ACHN (cell line): ENCODE results near the gene SOD1.
"Not testable (repeated sequence)": the region's sequence is repeated elsewhere in the genome, so short reads cannot be mapped to it uniquely, and the experiment has no call there.

Experiments
- DNase-seq: peaks from one replicate; pipeline ENCODE4 v3.0.0-alpha.2; 2015
- in situ Hi-C: cut with HindIII; loops from 2 replicates; pipeline ENCODE4 v1.10.0; 2017; ENCODE audit warnings: low sequenced_read_pairs, low pct_ligation_motif_present, low pct_unique_long_range_greater_than_20kb

SOD1 gene

DNA sequence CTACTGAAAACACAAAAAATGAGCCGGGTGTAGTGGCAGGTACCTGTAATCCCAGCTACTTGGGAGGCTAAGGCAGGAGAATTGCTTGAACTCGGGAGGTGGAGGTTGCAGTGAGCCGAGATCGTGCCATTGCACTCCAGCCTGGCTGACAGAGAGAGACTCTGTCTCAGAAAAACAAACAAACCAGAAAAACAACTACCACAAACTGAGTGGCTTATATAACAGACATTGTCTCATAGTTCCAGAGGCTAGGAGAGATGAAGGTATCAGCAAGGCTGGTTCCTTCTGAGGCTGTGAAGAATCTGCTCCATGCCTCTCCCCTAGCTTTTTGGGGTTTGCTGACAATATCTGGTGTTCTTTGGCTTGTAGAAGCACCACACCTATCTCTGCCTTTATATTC, 8.0 kb upstream of the SOD1 start:
- DNase-seq, in situ Hi-C loops: not testable (repeated sequence)

DNA sequence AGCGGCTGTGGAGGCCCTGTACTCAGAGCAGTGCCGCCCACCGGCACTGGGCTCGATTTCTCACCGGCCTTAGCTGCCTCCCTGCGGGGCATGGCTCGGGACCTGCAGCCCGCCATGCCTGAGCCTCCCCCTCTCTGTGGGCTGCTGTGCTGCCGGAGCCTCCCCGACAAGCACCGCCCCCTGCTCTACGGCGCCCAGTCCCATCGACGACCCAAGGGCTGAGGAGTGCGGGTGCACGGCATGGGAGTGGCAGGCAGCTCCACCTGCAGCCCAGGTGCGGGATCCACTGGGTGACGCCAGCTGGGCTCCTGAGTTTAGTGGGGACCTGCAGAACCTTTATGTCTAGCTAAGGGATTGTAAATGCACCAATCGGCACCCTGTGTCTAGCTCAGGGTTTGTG, 5.2 kb upstream of the SOD1 start:
- in situ Hi-C loops = no loop called here
- DNase-seq = no peak

DNA sequence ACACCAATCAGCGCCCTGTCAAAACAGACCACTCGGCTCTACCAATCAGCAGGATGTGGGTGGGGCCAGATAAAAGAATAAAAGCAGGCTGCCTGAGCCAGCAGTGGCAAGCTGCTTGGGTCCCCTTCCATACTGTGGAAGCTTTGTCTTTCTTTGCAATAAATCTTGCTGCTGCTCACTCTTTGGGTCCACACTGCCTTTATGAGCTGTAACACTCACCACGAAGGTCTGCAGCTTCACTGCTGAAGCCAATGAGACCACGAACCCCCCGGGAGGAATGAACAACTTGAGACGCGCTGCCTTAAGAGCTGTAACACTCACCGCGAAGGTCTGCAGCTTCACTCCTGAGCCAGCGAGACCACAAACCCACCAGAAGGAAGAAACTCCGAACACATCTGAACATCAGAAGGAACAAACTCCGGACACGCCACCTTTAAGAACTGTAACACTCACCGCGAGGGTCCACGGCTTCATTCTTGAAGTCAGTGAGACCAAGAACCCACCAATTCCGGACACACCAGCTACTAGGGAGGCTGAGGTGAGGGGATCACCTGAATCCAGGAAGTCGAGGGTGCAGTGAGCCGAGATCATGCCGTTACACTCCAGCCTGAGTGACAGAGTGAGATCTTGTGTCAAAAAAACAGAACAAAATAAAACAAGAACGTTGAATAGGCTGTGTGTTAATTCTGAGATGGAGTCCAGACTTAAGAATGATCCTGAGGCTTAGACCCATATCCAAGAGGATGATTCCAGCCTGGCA, 4.5 kb upstream of the SOD1 start:
- in situ Hi-C loops, DNase-seq: not testable (repeated sequence)

DNA sequence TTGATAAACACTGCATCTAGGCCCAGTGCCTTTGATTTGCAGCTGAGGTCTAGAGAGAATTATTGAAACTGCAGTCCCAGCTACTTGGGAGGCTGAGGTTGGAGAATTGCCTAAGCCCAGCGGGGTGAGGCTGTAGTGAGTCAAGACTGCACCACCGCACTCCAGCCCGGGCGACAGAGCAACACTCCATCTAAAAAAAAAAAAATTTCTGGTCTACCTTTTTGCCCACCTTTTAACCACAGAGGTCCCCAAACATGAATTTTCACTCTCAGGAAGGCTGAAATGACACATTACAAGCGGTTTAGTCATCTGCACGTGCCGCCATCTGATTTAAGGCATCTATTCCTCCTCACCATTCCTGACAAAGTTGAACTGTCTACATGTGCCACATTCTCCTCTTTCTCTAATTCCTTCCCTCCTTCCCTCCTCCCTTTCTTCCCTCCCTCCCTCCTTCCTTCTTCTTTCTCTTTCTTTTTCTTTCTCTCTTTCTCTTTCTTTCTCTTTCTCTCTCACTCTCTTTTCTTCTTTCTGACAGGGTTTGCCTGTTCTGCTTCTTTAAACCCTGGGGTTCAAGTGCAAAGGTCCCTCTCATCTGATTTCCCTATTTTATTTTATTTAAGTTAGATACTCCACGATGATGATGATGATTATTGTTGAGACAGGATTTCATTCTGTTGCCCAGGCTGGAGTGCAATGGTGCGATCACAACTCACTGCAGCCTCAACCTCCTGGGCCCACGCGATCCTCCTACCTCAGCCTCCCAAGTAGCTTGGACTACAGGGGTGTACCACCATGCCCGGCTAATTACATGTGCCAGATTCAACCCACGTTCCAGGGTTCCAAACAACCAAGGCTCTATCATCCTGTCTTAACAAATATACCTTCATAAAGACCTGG, 3.0 kb upstream of the SOD1 start:
- peak; percentile 26 for DNase-seq
- in situ Hi-C loops = no loop called here

DNA sequence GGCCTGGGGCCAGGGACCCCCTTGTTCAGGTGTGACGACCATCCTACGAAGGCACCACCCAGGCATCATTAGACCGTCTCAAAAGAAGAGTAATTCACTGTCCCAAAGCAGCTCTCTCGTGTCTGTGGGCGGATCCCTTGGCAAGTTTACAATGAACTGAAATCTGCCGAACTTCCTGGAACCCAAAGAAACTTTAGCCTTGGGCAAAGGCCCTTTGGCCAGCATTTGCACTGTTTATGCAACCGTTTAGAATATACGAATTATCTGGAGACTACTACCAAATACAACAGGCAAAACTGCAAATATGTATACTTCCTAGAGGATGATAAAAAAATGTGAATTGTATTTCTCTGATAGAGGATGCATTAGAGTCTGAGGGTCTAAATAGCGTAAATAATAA, 1.4 kb upstream of the SOD1 start:
- no peak for DNase-seq
- in situ Hi-C loops = no loop called here

DNA sequence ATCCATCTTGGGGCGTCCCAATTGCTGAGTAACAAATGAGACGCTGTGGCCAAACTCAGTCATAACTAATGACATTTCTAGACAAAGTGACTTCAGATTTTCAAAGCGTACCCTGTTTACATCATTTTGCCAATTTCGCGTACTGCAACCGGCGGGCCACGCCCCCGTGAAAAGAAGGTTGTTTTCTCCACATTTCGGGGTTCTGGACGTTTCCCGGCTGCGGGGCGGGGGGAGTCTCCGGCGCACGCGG, 282 bp upstream of the SOD1 start:
- in situ Hi-C loops = no loop called here
- DNase-seq = no peak

DNA sequence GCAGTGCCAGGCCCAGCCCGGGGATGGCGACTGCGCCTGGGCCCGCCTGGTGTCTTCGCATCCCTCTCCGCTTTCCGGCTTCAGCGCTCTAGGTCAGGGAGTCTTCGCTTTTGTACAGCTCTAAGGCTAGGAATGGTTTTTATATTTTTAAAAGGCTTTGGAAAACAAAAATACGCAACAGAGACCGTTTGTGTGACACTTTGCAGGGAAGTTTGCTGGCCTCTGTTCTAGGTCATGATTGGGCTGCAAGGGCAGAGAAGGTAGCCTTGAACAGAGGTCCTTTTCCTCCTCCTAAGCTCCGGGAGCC, 719 bp downstream of the SOD1 start:
- in situ Hi-C loops = no loop called here
- peak; percentile 34 for DNase-seq

DNA sequence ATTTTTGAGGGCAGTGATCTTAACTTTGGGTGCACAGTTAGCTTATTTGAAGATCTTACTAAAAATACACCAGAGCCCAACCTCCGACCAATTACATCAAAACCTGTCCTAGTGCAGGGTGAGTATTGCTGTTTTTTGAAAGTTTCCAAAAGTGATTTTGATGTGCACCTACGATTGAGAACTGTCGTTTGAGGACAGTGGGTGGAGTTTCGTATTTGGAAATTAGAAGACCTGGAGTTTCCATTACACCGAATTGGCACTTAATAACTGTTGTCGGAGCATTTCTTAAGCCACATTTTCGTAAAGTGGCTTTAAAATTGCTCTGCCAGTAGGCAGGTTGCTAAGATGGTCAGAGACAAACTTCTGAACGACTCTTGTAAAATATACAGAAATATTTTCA, 1.1 kb downstream of the SOD1 start:
- in situ Hi-C loops = no loop called here
- no peak for DNase-seq

DNA sequence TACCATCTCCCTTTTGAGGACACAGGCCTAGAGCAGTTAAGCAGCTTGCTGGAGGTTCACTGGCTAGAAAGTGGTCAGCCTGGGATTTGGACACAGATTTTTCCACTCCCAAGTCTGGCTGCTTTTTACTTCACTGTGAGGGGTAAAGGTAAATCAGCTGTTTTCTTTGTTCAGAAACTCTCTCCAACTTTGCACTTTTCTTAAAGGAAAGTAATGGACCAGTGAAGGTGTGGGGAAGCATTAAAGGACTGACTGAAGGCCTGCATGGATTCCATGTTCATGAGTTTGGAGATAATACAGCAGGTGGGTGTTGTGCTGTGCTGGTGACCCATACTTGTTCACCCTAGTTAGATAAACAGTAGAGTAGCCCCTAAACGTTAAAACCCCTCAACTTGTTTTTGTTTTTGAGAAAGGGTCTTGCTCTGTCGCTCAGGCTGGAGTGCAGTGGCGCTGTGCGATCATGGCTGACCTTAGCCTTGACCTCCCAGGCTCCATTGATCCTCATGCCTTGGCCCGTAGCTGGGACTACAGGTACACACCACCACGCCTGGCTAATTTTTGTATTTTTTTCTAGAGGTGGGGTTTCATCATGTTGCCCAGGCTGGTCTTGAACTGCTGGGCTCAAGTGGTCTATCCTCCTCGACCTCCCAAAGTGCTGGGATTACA, 4.2 kb downstream of the SOD1 start:
- in situ Hi-C loops = no loop called here
- DNase-seq = no peak

DNA sequence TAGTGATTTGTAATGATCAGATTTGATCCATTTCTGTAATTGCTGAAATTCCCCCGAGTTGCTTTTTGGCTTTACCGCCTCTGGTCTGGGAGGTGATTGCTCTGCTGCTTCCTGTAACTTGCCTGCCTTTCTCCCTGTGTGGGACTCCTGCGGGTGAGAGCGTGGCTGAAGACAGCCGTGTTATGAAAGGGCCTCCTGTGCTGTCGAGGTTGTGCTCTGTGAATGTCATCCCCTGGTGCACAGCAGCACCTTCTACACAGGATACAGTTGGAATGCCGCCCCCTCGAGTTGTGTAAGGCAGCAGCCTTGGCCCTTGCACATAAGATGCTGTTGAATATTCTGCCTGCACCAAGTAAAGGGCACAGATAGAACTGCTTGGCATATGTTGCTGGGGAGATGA, 5.9 kb downstream of the SOD1 start:
- no peak for DNase-seq
- in situ Hi-C loops = no loop called here

DNA sequence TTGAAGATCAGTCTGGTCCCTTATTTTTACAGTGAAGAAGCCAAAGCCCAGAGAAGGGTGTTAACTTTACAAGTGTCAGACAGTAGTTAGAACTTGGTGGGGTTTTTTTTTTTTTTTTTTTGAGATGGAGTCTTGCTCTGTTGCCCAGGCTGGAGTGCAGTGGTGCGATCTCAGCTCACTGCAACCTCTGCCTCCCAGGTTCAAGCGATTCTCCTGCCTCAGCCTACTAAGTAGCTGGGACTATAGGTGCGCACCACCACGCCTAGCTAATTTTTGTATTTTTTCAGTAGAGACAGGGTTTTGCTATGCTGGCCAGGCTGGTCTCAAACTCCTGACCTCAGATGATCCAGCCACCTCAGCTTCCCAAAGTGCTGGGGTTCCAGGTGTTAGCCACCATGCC, 6.4 kb downstream of the SOD1 start:
- DNase-seq, in situ Hi-C loops: not testable (repeated sequence)

DNA sequence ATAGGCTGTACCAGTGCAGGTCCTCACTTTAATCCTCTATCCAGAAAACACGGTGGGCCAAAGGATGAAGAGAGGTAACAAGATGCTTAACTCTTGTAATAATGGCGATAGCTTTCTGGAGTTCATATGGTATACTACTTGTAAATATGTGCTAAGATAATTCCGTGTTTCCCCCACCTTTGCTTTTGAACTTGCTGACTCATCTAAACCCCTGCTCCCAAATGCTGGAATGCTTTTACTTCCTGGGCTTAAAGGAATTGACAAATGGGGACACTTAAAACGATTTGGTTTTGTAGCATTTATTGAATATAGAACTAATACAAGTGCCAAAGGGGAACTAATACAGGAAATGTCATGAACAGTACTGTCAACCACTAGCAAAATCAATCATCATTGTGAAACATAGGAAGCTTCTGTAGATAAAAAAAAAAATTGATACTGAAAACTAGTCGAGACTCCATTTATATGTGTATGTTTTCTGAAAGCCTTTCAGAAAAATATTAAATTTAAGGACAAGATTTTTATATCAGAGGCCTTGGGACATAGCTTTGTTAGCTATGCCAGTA, 7.0 kb downstream of the SOD1 start:
- DNase-seq = no peak
- in situ Hi-C loops = no loop called here

DNA sequence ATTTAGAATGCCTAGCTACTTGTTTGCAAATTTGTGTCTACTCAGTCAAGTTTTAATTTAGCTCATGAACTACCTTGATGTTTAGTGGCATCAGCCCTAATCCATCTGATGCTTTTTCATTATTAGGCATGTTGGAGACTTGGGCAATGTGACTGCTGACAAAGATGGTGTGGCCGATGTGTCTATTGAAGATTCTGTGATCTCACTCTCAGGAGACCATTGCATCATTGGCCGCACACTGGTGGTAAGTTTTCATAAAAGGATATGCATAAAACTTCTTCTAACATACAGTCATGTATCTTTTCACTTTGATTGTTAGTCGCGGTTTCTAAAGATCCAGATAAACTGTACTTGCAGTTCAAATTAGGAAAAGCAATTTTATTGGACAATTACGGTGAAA, 7.6 kb downstream of the SOD1 start:
- DNase-seq = no peak
- in situ Hi-C loops = no loop called here

DNA sequence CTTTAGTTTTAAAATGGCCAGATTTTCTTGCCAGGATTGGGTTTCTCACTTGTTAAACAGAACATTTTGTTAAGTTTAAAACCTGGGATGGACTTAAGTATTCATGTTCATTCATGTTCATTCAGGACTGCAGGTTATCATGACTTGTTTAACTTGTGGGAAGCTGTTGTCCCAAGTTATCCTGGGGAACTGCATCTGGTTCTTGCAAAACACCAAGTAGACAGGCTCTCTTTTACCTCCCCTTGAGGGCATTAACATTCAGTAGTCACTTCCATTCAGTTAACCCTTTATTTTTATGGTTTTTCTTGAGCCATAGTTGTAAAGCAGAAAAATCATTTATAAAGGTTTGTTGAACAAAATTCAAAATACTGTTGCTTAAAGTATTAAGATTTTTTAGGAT, 8.1 kb downstream of the SOD1 start:
- DNase-seq = no peak
- in situ Hi-C loops = no loop called here

DNA sequence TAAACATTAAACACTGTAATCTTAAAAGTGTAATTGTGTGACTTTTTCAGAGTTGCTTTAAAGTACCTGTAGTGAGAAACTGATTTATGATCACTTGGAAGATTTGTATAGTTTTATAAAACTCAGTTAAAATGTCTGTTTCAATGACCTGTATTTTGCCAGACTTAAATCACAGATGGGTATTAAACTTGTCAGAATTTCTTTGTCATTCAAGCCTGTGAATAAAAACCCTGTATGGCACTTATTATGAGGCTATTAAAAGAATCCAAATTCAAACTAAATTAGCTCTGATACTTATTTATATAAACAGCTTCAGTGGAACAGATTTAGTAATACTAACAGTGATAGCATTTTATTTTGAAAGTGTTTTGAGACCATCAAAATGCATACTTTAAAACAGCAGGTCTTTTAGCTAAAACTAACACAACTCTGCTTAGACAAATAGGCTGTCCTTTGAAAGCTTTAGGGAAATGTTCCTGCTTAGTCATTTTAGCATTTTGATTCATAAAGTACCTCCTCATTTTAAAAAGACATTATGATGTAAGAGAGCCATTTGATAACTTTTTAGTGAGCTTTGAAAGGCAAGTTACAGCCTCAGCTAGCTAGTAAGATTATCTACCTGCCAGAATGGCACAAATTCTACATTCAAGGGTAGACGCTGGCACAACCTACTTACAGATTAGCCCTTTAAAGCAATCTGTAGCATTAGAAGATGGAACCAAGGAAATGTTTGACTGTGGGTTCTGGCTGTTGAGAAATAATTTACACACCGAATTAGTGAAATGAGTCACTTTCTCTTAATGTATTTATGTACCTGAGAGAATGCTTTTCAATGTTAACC, 9.4 kb downstream of the SOD1 start:
- no peak for DNase-seq
- in situ Hi-C loops = no loop called here

DNA sequence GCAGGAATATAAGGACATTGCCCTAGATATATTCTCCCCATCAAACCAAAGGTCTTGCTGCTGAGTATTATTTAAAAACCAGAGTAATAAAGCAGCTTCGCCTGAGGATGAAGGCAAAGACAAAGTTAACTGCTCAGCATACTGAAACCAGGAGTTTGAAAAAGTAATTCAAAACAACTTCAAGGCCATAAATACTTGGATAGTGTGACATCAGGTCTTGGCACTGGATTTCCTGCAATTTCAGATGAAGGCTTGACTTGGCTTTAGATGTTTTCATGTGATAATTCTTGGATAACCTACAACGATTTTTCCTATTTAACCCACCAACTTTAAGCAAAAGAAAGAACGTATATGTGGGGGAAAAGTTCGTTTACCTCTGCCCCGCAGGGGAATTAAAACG, 10.6 kb downstream of the SOD1 start:
- DNase-seq = no peak
- in situ Hi-C loops = no loop called here

DNA sequence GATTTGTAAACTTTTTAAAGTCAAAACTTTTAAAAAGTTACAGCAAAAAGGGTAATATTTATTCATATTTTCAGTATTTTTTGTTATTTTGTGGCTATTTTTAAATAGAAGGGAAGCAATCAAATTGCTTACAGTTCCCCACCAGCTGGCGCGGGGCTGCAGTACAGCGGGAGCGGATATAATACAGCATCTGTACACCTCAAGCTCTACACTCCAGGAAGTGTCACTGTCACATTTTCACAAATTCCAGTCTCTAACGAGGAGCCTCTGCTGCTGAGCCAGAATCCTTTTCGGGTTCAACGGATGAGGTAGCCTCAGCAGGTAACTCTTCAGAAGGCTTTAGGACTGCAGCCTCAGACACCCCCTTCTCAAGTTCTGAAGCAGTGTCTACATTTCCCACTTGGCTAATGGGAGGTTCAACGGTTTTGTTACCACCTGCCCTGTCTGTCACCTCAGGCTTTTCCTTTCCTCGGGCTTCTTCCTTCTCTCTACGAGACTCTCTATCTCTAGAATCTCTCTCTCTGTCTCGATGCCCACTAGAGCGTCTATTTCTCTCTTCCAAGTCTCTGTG, 11.7 kb downstream of the SOD1 start:
- in situ Hi-C loops = no loop called here
- DNase-seq = no peak

DNA sequence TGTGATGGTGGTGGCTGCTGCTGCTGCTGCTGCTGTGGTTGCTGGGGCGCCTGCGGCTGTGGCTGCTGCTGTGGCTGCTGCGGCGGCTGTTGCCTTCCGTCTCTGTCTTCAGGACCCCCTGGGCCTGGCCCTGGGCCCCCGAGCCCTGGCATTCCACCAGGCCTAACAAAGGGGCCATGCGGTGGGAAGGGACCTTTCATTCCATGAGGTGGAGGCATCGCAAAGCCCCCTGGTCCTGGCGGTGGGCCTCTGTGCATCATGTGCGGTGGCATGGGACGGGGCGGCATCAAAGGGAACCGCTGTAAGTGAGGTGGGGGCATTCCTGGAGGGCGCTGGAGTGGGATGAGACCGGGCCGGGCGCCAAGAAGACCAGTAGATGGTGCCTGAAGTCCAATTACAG, 12.4 kb downstream of the SOD1 start:
- in situ Hi-C loops = no loop called here

More for the DNA sequence above, 12.4 kb downstream of the SOD1 start:
- no peak for DNase-seq
